Measurements from ENCODE around the gene WNT9B.
"Not testable (repeated sequence)": the region's sequence is repeated elsewhere in the genome, so short reads cannot be mapped to it uniquely, and the experiment has no call there.

The WNT9B gene

DNA sequence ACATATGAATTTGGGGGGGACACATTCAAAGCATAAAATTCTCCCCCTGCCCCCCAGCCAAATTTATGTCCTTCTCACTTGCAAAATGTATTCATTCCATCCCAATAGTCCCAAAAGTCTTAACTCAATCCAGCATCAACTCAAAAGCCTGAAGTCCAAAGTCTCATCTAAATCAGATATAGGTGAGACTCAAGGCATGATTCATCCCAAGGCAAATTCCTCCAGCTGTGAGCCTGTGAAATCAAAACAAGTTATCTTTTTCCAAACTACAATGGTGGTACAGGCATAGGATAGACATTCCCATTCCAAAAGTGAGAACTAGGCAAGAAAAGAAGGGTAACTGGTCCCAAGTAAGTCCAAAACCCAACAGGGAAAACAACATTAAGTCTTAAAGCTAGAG, 65.7 kb downstream of the WNT9B start:
- DNase-seq: no peak

DNA sequence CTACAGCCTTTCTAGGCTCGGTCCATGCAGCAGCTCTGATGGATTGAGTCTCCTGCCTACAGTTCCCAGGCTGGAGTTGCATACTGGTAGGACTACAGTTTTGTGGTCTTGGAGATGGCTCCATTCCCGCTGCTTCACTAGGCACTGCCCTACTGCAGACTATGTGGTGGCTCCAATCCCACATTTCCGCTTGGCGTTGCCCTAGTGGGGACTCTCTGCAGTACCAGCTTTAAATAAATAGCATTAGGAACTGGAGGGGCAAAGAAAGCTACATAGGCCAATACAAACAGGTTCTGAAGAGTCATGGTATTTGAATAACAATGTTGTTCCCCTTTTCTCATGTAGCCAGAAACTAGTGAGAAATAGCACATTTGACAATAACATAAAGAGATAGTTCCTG, 66.1 kb downstream of the WNT9B start:
- no peak for DNase-seq

DNA sequence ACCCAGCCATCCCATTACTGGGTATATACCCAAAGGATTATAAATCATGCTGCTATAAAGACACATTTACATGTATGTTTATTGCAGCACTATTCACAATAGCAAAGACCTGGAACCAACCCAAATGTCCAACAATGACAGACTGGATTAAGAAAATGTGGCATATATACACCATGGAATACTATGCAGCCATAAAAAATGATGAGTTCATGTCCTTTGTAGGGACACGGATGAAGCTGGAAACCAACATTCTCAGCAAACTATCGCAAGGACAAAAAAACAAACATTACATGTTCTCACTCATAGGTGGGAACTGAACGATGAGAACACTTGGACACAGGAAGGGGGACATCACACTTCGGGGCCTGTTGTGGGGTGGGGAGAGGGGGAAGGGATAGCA, 70.6 kb downstream of the WNT9B start:
- DNase-seq: not testable (repeated sequence)

DNA sequence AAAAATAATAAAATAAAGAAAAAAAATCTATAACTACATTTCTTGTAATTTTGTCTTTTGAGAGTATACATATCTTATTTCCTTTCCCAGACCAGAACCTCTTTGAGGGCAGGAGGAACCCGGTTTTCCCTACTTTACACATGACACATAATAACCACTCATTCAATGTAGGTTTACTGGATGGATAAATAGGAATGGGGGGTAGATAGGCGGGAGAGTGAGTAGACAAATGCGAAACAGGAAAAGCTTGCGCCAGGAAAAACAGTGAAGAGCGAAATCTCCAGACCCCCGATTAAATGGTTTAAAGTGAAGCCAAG, 71.1 kb downstream of the WNT9B start:
- DNase-seq: no peak

DNA sequence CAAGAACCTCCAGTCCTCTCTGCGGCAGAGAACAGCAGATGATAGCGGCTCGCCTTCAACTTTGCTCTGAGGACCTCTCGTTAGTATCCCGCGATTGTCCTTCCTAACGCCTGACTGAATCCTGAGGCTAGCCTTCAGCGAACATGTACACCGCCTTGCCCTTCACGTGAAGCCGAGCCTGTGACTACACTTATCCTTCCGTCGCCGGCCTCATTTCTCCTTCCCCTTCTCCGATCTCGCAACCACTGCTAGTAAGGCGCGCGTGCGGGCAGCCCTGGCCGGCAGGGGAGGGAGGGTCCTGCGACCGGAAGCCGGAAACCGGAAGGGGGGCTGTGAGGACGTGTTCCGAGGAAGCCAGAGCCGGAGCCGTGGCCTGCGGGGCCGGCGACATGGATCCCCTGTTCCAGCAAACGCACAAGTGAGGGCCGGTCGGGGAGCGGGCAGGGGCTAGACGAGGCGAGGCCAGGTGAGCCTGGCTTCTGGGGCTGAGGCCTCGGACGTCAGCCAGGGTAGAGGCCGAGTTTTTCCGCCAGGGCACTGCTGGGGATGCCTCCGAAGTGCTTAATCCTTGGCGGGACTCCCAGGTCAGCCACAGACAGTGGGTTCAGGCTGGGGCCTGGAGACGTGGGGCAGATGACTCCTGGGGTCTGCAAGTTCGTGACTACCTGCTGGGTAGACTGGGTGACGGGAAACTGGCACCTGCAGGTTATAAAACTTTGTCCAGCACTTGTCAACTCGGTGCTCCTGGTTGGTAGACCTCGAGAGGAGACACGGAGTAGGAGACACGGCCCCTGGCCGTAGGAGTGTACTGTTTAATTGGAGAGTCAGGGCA, 71.6 kb downstream of the WNT9B start, which contains the start of gene GOSR2:
Gene GOSR2 (plus strand): TSS at position 357 of the 832 bp plus-strand sequence. CDS start 33 bp downstream, at position 390.
- DNase-seq: peak; percentile 92 to 94

DNA sequence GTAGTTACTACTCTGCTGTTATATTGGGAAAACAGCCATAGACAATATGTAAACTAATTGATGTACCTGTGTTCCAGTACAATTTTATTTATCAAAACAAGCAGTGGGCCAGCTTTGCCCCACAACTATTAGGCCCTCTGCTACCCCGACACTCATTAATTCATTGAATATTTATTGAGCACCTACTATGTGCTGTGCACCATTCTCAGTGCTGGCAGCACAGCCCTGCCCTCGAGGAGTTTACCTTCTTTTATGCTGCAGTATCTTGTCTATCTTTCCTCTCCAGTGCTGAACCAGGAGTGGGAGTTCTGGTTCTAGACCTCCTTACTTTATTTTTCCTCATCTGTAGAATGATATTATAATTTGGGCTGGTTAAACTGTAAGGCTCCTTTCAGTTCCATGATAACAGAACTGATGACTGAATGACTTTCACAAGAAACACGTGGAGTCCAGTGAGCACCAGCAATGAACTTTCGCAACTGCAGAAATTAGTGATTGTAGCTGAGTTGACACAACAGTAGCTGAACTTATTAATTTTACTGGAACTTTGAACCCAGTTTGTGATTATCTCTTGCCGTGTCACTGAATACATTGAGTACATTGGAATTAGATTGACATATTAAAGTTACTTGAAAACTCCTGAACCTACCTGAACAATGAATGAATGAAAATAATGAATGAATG, 73.9 kb downstream of the WNT9B start:
- no peak for DNase-seq

DNA sequence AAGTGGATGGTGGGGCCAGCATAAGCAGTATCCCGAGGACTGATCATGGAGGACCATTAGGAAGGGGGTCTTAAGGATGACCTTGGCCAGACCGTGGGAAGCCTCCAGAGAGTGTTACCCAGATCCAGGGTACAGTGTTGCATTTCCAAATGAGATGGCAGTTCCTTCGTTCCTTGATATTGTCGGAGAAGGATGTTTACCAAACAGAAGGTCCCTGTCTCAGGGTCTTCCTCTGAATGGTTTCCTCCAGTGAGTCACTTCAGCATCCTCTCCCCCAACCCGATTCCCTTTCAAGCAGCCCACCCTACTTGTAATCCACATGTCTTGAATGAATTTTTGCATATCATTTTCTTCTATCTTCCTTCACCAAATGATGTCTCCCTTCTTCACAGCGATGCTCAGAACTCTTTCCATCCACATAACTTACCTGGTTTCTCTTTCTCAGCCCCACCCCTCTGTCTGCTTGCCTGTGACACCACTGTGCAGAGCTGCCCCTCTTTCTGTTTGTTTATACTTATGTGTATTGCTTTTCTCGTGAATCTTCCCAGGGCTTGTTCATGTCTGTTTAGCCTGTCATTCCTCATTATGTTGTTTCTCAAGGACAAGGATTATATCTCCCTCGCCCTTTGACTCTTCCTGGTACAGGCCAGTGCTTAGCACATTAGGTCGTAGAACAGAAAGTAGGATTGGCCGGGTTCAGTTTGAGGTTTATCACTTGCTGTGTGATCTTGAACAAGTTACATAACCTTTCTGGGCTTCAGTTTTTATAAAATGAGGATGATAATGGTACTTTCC, 77.3 kb downstream of the WNT9B start:
- no peak for DNase-seq

DNA sequence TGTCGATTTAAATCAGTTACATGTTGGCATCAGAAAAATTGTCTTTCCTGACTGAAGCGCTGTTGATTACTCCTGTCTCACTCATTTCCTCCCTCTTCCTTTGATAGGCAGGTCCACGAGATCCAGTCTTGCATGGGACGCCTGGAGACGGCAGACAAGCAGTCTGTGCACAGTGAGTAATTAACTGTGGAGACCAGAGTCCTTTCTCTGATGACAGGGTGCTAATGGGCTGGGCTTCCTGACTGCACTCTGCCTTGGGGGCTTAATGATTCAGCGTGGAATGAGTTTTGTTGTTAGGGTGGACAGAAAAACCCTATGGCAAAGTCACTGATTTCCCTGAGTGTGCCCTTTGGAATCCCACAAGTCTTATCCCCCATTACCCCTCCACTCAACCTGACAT, 78.0 kb downstream of the WNT9B start:
- DNase-seq: no peak

DNA sequence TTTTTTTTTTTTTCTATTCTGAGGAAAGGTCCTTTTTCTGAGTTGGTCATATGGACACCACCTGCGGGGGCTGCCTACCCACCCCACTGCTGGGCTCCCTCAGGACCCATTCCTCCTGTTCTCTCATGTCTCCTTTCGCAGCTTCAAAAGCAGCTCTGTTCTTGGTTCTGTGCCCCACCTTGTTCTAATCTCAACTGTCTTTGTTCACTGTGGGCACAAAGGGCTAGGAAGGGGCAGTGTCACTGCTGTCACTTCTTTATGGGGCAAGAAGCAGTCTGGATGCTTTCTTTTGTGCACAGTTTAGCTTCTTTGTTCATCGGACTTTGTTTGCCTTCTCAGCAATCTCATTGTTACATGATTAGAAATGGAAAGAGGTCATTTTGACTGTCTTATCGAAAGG, 78.7 kb downstream of the WNT9B start:
- no peak for DNase-seq

DNA sequence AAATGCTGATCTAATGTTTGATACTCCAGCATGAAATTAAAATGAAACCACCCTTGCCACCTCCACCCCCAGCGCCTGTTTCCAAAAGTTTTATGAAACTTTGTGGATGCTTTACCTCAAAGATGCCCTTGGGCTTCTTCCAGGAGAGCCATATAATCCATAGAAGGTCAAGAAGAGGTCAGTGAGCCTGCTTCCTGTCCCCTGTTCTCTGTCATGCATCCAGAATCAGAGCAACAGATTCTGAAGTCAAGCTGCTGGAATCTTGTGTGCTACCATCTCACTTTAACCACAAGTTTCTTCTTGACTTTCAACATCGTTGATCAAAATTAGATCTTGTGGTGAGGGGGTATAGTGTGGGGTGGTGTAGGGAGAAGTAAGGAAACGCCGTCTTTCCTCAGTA, 80.2 kb downstream of the WNT9B start:
- no peak for DNase-seq

DNA sequence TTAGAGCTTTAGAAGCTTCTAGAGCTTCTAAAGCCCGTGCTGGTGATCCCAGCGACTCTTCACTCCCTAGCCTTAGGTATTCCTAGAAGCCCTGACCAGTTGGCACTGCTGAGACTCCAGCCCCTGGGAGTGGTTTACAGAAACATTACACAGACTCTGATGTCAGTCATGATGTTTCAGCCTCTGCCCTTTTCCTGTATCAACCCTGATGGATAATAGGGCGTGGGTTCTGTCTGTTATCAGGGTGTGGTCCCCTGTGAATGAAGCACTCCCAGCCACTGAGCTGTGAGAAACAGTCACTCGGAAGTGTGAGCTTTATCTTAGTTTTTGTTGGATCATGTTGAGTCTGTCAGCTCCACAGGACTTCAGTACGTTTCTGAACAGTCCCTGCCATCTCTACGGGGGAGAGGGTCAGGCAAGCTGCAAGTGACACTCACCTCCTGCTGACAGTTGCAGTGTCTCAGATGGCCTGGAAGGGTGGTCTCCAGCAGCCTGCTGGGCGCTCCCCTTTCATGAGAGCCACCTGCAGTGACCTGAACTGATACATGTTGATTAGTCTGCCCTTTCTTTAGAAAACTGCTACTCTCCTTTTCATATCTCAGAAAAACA, 84.4 kb downstream of the WNT9B start:
- DNase-seq: no peak

All from stimulated activated CD4-positive, alpha-beta T cell treated with anti-CD3 and anti-CD28 coated beads, Interleukin-2, amount 100 ng/mL, for 24 hours (primary cell).